Lower leg skin (tissue), 3 donors: Measurements from ENCODE around the gene PCED1B.

Experiments
- POLR2A ChIP-seq, 2 donors: fragments of 450-650 bp; IDR thresholded peaks; one replicate each; pipeline ENCODE4 v1.6.1; 2016 to 2017; ENCODE audit warnings: antibody characterized with exemption in 2 of 2, mild to moderate bottlenecking in 1 of 2, moderate library complexity in 1 of 2
- TF ChIP-seq, protein P1 (sequence below), 3 donors: fragments of 450-650 bp; IDR thresholded peaks; one replicate each; pipeline ENCODE4 v1.5.1; 2016; ENCODE audit warnings: antibody characterized with exemption in 3 of 3, mild to moderate bottlenecking in 3 of 3, moderate library complexity in 2 of 3

DNA sequence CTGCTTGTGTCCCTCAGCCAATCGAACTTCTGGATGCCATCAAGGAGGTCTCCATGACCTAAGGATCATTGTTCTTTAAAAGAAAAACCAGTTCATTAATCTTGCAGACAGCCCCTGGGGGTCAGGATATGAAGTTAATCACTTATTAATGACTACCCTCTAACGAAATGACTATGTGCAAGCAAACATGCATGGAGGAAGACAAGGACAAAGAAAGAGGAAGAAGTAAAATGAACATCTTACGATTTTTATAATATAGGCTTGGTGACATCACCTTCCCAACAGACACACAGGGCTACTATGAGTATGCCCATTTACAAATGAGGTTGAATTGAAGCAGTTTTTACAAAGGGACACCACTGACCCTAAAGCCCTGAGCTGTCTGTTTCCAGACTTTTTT lies 111.5 kb downstream of the PCED1B start:
- TF ChIP-seq, protein P1, sequence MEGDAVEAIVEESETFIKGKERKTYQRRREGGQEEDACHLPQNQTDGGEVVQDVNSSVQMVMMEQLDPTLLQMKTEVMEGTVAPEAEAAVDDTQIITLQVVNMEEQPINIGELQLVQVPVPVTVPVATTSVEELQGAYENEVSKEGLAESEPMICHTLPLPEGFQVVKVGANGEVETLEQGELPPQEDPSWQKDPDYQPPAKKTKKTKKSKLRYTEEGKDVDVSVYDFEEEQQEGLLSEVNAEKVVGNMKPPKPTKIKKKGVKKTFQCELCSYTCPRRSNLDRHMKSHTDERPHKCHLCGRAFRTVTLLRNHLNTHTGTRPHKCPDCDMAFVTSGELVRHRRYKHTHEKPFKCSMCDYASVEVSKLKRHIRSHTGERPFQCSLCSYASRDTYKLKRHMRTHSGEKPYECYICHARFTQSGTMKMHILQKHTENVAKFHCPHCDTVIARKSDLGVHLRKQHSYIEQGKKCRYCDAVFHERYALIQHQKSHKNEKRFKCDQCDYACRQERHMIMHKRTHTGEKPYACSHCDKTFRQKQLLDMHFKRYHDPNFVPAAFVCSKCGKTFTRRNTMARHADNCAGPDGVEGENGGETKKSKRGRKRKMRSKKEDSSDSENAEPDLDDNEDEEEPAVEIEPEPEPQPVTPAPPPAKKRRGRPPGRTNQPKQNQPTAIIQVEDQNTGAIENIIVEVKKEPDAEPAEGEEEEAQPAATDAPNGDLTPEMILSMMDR (IDR thresholded peaks at IDR 0.05), result no peak
- no peak for TF ChIP-seq POLR2A (IDR thresholded peaks at IDR 0.05)
